Central memory CD8-positive, alpha-beta T cell (primary cell): ENCODE results near the gene TET2.

Experiments
- ATAC-seq: fragments of 150-1000 bp; cut with Tn5 transposase; replicated peaks from 2 replicates; pipeline ENCODE4 v1.10.0; 2022; ENCODE audit warnings: mild to moderate bottlenecking, moderate FRiP score, moderate number of reproducible peaks; ENCODE audit not compliant: poor library complexity, severe bottlenecking; ENCODE audit errors: extremely low read depth
- DNase-seq, 2 donors: peaks; one replicate each; pipeline ENCODE4 v3.0.0; 2021; ENCODE audit warnings: low spot score in 2 of 2
- H3K27ac Mint-ChIP-seq: one replicate; pipeline ENCODE4 v1.8.0; 2022; ENCODE audit warnings: low read depth, mild to moderate bottlenecking, moderate library complexity, mixed read lengths
- H3K27me3 Mint-ChIP-seq: one replicate; pipeline ENCODE4 v1.8.0; 2022; ENCODE audit warnings: mixed read lengths
- H3K36me3 Mint-ChIP-seq: one replicate; pipeline ENCODE4 v1.8.0; 2022; ENCODE audit warnings: mild to moderate bottlenecking, moderate library complexity, mixed read lengths; ENCODE audit not compliant: insufficient read depth
- H3K4me1 Mint-ChIP-seq: one replicate; pipeline ENCODE4 v1.8.0; 2022; ENCODE audit warnings: mixed read lengths
- H3K4me3 Mint-ChIP-seq: one replicate; pipeline ENCODE4 v1.8.0; 2022; ENCODE audit warnings: mild to moderate bottlenecking, moderate library complexity, mixed read lengths
- H3K9me3 Mint-ChIP-seq: one replicate; pipeline ENCODE4 v1.8.0; 2022; ENCODE audit warnings: mixed read lengths

Gene TET2

DNA sequence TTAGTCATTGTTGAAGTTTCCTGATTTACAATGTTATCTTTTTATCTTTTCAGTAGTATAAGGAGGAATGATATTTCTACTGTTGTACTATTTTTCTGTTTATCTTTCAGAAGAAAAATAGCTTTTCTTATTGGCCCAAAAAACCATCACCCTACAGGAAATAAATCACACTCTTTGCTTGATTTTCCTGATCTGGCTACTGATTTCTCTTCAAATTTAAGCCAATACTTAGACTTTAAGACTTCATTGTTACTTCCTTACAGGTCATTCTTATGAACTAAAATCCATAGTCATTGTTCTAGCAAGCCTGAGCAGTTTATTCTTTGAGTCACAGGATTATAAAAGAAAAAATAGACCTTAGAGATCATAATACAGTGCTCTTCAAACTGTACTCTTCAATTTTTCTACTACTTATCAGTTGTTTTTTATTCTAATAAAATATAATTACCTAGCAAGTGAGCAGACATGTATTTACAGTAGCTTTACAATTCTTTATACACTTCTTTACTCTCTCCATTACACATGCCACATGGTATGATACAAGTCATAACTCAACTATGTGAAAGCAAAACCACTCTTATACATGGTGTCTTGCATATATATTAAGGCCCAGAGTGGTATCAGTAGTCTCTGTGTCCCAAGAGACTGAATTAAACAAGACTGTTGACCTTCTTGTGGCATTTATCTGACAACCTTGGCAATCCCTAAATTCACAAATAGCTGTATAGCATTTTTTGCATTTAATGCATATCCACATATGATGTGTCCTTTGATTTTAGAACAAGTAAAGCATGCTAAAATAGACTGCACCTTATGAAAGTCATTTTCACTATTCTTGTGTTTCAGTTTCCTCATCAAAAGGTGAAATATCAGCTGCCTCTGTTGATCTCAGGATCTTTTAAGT, 47.9 kb downstream of the TET2 start:
- peaks cover 5% of the 10 kb centered on the region for H3K36me3 Mint-ChIP-seq
- DNase-seq = no peak
- H3K27me3 Mint-ChIP-seq = no peaks in the 10 kb centered on the region
- ATAC-seq = no peak
- H3K4me3 Mint-ChIP-seq = no peak overlapping the region
- H3K4me1 Mint-ChIP-seq = peaks cover 40% of the 10 kb centered on the region
- H3K27ac Mint-ChIP-seq = no peak overlapping the region
- no peaks in the 10 kb centered on the region for H3K9me3 Mint-ChIP-seq

GRCh38 chr4:105196523-105197145, 50.0 kb downstream of the TET2 start:
- H3K27me3 Mint-ChIP-seq = no peaks in the 10 kb centered on the region
- peaks cover 25% of the 10 kb centered on the region for H3K4me1 Mint-ChIP-seq
- H3K9me3 Mint-ChIP-seq = no peaks in the 10 kb centered on the region
- DNase-seq = no peak
- H3K4me3 Mint-ChIP-seq = no peak overlapping the region
- H3K36me3 Mint-ChIP-seq = peaks cover 6% of the 10 kb centered on the region
- no peak overlapping the region for H3K27ac Mint-ChIP-seq
- peak; percentile 24 for ATAC-seq

GRCh38 chr4:105197777-105198176, 51.1 kb downstream of the TET2 start:
- no peak overlapping the region for H3K27ac Mint-ChIP-seq

DNA sequence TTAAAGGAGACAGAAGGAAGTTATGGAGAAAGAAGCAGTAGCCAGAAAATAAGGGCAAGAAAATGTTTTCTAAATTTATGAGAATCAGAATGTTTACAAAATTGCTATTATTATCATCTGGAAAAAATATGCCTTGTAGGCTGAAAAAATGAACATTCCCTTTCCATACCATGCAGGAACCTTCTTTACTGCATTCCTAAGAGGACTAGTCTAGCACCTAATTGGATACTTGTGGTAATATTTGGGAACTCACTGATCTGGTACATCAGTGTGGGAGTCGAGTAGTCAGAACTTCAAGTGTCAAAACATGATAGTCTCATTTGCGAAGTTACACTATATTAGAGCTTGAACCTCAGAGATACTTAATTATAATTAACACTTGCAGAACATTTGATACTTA, 51.9 kb downstream of the TET2 start:
- no peak overlapping the region for H3K4me3 Mint-ChIP-seq
- no peaks in the 10 kb centered on the region for H3K9me3 Mint-ChIP-seq
- peaks cover 6% of the 10 kb centered on the region for H3K36me3 Mint-ChIP-seq
- H3K4me1 Mint-ChIP-seq = peaks cover 14% of the 10 kb centered on the region
- ATAC-seq (no peak), DNase-seq (no peak)
- H3K27me3 Mint-ChIP-seq = no peaks in the 10 kb centered on the region
- no peak overlapping the region for H3K27ac Mint-ChIP-seq

More at GRCh38 chr4:105197777-105198176, 51.1 kb downstream of the TET2 start:
- ATAC-seq (no peak), DNase-seq (no peak)
- Mint-ChIP-seq H3K9me3 (no peaks in the 10 kb centered on the region), H3K4me1 (peaks cover 20% of the 10 kb centered on the region), H3K27me3 (no peaks in the 10 kb centered on the region), H3K4me3 (no peak overlapping the region), H3K36me3 (peaks cover 6% of the 10 kb centered on the region)

GRCh38 chr4:105206214-105206613, 59.5 kb downstream of the TET2 start:
- H3K27ac Mint-ChIP-seq = no peak overlapping the region
- H3K9me3 Mint-ChIP-seq = no peaks in the 10 kb centered on the region

DNA sequence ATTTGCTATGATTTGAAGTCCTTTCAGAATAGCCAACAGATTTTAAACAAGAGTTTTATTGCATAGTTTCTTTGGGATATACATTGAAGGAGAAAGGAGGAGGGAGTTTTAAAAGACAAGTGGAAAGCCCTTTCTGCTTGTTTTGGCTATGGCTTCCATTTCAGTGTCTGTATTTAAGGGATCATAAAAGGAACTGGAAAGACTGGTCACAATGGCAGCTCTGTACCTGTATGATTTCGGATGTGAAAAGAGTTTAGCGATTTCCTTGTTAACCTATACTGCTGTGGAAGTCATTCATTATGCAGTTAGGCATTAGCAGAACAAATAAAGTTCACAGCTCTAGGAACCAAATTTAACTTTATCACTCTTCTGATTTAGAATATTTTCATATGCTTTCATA, 60.7 kb downstream of the TET2 start:
- ATAC-seq = no peak
- H3K4me3 Mint-ChIP-seq = no peak overlapping the region
- H3K27me3 Mint-ChIP-seq = no peaks in the 10 kb centered on the region
- H3K36me3 Mint-ChIP-seq = peaks cover 4% of the 10 kb centered on the region
- no peak for DNase-seq
- H3K27ac Mint-ChIP-seq = no peak overlapping the region
- H3K9me3 Mint-ChIP-seq = no peaks in the 10 kb centered on the region
- peaks cover 29% of the 10 kb centered on the region for H3K4me1 Mint-ChIP-seq

More at GRCh38 chr4:105206214-105206613, 59.5 kb downstream of the TET2 start:
- Mint-ChIP-seq H3K36me3 (peaks cover 4% of the 10 kb centered on the region), H3K27me3 (no peaks in the 10 kb centered on the region), H3K4me3 (no peak overlapping the region), H3K4me1 (peaks cover 25% of the 10 kb centered on the region)
- ATAC-seq (no peak), DNase-seq (no peak)

DNA sequence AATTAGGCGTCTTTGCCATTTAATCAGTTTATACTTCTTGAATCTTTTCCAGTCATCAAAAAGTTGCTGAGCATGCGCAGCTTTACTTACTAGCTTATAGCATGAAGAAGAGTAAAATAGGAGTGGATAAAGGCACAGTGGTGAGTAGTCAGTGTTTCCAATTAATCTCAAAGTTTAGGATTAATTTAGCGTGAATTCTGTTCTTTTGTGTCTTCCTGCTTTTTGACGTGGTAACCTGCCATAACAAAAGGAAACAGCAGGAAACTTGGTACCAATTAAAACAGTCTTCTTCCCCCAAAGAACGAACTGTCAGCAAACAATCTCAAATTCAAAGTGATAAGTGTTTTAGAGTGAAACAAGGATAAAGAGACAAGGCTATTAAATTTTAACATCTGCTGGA, 61.9 kb downstream of the TET2 start:
- Mint-ChIP-seq H3K9me3 (no peaks in the 10 kb centered on the region), H3K4me1 (peaks cover 29% of the 10 kb centered on the region), H3K4me3 (no peak overlapping the region), H3K27ac (no peak overlapping the region), H3K27me3 (no peaks in the 10 kb centered on the region), H3K36me3 (peaks cover 4% of the 10 kb centered on the region)
- no peak for DNase-seq
- ATAC-seq = no peak

GRCh38 chr4:105210916-105211315, 64.2 kb downstream of the TET2 start:
- no peaks in the 10 kb centered on the region for H3K9me3 Mint-ChIP-seq
- no peak overlapping the region for H3K27ac Mint-ChIP-seq
- ATAC-seq (no peak), DNase-seq (no peak)
- no peak overlapping the region for H3K4me3 Mint-ChIP-seq
- H3K27me3 Mint-ChIP-seq = no peaks in the 10 kb centered on the region
- peaks cover 31% of the 10 kb centered on the region for H3K4me1 Mint-ChIP-seq
- H3K36me3 Mint-ChIP-seq = peaks cover 3% of the 10 kb centered on the region

- no peak overlapping the region for H3K27ac Mint-ChIP-seq
- H3K4me1 Mint-ChIP-seq = peaks cover 34% of the 10 kb centered on the region
- DNase-seq = no peak
- H3K36me3 Mint-ChIP-seq = peaks cover 2% of the 10 kb centered on the region
- no peaks in the 10 kb centered on the region for H3K27me3 Mint-ChIP-seq
- H3K4me3 Mint-ChIP-seq = no peak overlapping the region
- no peaks in the 10 kb centered on the region for H3K9me3 Mint-ChIP-seq
- no peak for ATAC-seq
Measured at GRCh38 chr4:105215609-105216313, 69.1 kb downstream of the TET2 start.

DNA sequence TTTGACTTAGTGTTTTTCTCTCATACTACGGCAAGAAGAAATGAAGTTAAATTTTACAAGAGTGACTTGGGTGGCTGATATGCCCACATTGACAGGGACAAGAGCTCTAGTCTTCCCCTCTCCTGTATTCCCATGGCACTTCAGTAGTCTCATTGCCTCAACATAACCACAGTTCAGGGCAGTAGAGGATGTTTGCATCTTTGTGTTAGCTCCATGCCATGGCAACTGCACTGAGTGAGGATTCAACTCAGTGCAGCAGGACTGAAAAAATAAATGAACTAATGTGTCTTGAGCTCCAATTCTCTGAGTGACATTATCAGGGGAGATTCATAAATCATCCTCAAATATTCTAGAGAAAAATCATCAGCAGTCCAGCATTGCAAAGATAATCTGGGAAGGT, 78.8 kb downstream of the TET2 start:
- Mint-ChIP-seq H3K4me1 (peaks cover 24% of the 10 kb centered on the region), H3K4me3 (no peak overlapping the region), H3K36me3 (no peaks in the 10 kb centered on the region), H3K9me3 (no peaks in the 10 kb centered on the region), H3K27ac (no peak overlapping the region), H3K27me3 (no peaks in the 10 kb centered on the region)
- ATAC-seq (no peak), DNase-seq (no peak)

- Mint-ChIP-seq H3K4me1 (peaks cover 23% of the 10 kb centered on the region), H3K36me3 (peaks cover under 1% of the 10 kb centered on the region), H3K4me3 (no peak overlapping the region), H3K27me3 (no peaks in the 10 kb centered on the region), H3K9me3 (no peaks in the 10 kb centered on the region), H3K27ac (no peak overlapping the region)
- DNase-seq (no peak), ATAC-seq (no peak)
Measured at GRCh38 chr4:105227054-105227453, 80.4 kb downstream of the TET2 start.

DNA sequence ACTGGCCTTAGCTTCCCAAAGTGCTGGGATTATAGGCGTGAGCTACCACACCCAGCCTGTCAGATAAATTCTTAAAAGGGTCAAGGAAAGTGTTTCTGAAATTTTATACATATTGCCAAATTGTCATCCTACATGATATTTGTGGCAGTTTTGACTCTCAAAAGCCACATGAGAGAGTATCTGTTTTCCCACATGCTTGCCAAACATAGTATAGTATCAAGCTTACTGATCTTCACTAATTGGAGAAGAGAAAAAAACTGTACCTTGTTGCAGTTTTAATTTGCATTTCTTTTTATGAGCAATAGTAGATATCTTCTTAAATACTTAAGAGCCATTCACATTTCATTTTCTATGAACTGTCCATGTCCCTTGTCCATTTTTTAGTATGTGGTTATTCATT, 83.6 kb downstream of the TET2 start:
- H3K9me3 Mint-ChIP-seq = no peaks in the 10 kb centered on the region
- DNase-seq (no peak), ATAC-seq (no peak)
- no peaks in the 10 kb centered on the region for H3K27me3 Mint-ChIP-seq
- H3K4me1 Mint-ChIP-seq = peaks cover 16% of the 10 kb centered on the region
- H3K27ac Mint-ChIP-seq = no peak overlapping the region
- no peak overlapping the region for H3K4me3 Mint-ChIP-seq
- H3K36me3 Mint-ChIP-seq = peaks cover 11% of the 10 kb centered on the region
